Activated CD4-positive, alpha-beta memory T cell treated with anti-CD3 and anti-CD28 coated beads, Interleukin-2, amount 10 ng/mL, durations not matched to agents 7 days and 5 days (primary cell): ENCODE measurements around the gene WDR90. TPM values are rescaled to one million over a fixed set of nuclear protein-coding genes. Genes with fewer than 3 reads are reported as not detected.

Source experiments
- CTCF ChIA-PET: fragments of 350-600 bp; sonication (Branson Sonifier 250); formaldehyde crosslinking; loops from one replicate; lab custom pipeline; 2021; ENCODE audit warnings: antibody characterized with exemption, inconsistent platforms; lab: Charles Lee
- POLR2A ChIA-PET: fragments of 350-600 bp; sonication (Branson Sonifier 250); formaldehyde crosslinking; loops from one replicate; lab custom pipeline; 2021; ENCODE audit warnings: antibody characterized with exemption; lab: Charles Lee
- DNase-seq: peaks from one replicate; pipeline ENCODE4 v3.0.0-alpha.2; 2020
- H3K27ac Mint-ChIP-seq: one replicate; pipeline ENCODE4 v1.8.0; 2021; ENCODE audit warnings: mild to moderate bottlenecking, mixed read lengths
- H3K27me3 Mint-ChIP-seq: one replicate; pipeline ENCODE4 v1.8.0; 2021; ENCODE audit warnings: mixed read lengths
- H3K36me3 Mint-ChIP-seq: one replicate; pipeline ENCODE4 v1.8.0; 2021; ENCODE audit warnings: low read depth, mixed read lengths
- H3K4me1 Mint-ChIP-seq: one replicate; pipeline ENCODE4 v1.8.0; 2021; ENCODE audit warnings: mixed read lengths
- H3K4me3 Mint-ChIP-seq: one replicate; pipeline ENCODE4 v1.8.0; 2021; ENCODE audit warnings: mild to moderate bottlenecking, mixed read lengths
- H3K9me3 Mint-ChIP-seq: one replicate; pipeline ENCODE4 v1.8.0; 2021; ENCODE audit warnings: mixed read lengths
- total RNA-seq, 2 experiments: library from RNA; stranded (reverse); gene quantifications; one replicate each; pipeline ENCODE4 v1.2.3, GENCODE V29; 2021

Gene WDR90
- 10 to 100 TPM; 58.0 to 58.4 TPM for total RNA-seq

DNA sequence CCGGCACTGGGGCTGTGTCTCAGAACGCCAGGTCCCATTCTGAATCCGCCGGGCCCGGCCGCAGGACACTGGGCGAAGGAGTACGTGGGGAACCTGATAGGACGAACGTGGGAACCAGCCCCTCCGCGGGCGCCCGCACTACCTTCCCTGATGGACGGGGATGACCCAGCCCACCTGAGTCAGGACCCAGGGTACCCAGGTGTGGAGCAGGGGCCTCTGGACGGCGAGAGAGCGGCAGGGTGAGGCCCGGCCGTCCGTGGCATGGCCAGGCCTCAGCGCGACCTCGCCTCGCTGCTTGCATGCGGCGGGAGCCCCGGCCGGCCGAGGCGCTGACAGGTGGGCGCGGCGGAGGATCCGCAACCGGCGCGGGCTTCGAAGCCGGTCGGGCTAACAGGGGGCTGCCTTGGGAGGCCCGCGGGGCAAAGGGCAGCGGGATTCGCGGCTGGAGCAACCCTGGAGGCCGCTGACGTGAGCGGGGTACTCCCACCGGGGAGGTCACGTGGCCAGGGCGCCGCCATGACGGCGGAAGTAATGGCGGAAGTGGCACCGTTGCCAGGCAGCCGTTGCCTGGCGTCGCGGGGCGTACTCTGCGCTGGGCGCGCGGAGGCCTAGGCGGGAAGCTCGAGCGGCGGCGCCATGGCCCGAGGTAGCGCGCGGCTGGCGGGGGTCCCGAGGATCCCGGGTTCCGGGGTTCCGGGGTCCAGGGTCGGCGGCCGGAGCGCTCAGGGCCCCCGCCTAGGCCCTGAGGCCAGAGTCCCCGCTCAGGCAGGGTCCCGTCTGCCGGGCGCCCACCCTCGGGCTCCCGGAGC lies at the start of gene WDR90:
WDR90 (plus strand) TSS at position 585 of the 809 bp plus-strand sequence; CDS start at position 637, 52 bp downstream.
- H3K4me1 Mint-ChIP-seq: peaks cover 28% of the 10 kb centered on the region
- H3K4me3 Mint-ChIP-seq: peak within 1 kb of the TSS; percentile 75
- DNase-seq: peak; percentile 95
- H3K27me3 Mint-ChIP-seq: no peaks in the 10 kb centered on the region
- no peaks in the 10 kb centered on the region for H3K36me3 Mint-ChIP-seq
- peak within 1 kb of the TSS; percentile 64 for H3K27ac Mint-ChIP-seq
- CTCF ChIA-PET: interaction anchor here (0.8 to 1.4 kb wide), 8 partner anchors 8 to 60 kb away, joined by 3 to 9 read pairs (median 3); partner anchors contain the start of genes METTL26, RHOT2 and STUB1
- no peaks in the 10 kb centered on the region for H3K9me3 Mint-ChIP-seq
- POLR2A ChIA-PET: interaction anchor here (0.8 to 3.0 kb wide), 12 partner anchors 11 to 298 kb away, joined by 3 to 18 read pairs (median 4); partner anchors contain the start of genes CAPN15, METTL26, RHBDL1 and RHOT2

DNA sequence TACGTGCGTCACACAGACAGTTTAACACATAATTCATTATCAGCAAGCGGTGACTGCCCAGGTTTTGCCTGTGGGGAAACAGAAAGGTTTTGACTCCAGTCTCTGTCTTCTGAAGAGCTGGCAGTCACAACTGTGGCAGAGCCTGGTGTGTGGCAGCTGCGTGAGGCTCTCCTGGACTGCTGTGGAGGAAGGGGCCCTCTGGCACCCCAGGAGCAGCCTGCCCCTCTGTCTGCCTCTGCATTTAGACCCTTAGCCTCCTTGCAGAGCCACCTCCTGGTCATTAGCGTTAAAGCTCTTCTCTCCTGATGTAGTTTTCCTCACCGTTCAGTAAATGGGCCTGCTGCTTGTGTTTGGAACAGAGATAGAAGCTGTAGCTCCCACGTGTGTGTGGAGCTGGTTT lies 48.4 kb upstream of the WDR90 start:
- CTCF ChIA-PET: interaction anchor here (1.2 to 1.3 kb wide), 2 partner anchors 9 to 24 kb away, joined by 3 read pairs; no protein-coding TSS in a partner anchor
- Mint-ChIP-seq H3K4me1 (peaks cover 3% of the 10 kb centered on the region), H3K9me3 (no peaks in the 10 kb centered on the region), H3K27me3 (no peaks in the 10 kb centered on the region), H3K36me3 (peaks cover 8% of the 10 kb centered on the region), H3K27ac (no peak overlapping the region), H3K4me3 (no peak overlapping the region)
- DNase-seq: no peak
- POLR2A ChIA-PET: interaction anchor here (1.1 to 1.6 kb wide), 3 partner anchors 12 to 49 kb away, joined by 3 to 6 read pairs (median 4); partner anchors contain the start of gene METTL26

DNA sequence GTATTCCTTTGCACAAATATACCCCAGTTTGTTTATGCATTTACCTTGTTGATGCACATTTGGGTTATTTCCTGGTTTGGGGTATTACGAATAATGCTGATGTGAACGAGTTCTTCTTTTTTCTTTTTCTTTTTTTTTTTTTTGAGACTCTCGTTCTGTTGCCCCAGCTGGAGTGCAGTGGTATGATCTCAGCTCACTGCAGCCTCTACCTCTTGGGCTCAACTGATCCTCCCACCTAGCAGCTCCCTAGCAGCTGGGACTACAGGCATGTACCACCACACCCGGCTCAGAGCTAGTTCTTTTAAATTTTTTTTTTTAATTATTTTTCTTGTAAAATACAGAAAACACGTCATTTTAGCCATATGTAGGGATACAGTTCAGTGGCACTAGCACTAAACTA lies 45.2 kb upstream of the WDR90 start:
- POLR2A ChIA-PET: no interaction called here
- H3K36me3 Mint-ChIP-seq: no peaks in the 10 kb centered on the region
- H3K27me3 Mint-ChIP-seq: no peaks in the 10 kb centered on the region
- CTCF ChIA-PET: no interaction called here
- H3K9me3 Mint-ChIP-seq: no peaks in the 10 kb centered on the region
- H3K4me1 Mint-ChIP-seq: peaks cover 2% of the 10 kb centered on the region
- H3K4me3 Mint-ChIP-seq: no peak overlapping the region
- no peak for DNase-seq
- no peak overlapping the region for H3K27ac Mint-ChIP-seq

DNA sequence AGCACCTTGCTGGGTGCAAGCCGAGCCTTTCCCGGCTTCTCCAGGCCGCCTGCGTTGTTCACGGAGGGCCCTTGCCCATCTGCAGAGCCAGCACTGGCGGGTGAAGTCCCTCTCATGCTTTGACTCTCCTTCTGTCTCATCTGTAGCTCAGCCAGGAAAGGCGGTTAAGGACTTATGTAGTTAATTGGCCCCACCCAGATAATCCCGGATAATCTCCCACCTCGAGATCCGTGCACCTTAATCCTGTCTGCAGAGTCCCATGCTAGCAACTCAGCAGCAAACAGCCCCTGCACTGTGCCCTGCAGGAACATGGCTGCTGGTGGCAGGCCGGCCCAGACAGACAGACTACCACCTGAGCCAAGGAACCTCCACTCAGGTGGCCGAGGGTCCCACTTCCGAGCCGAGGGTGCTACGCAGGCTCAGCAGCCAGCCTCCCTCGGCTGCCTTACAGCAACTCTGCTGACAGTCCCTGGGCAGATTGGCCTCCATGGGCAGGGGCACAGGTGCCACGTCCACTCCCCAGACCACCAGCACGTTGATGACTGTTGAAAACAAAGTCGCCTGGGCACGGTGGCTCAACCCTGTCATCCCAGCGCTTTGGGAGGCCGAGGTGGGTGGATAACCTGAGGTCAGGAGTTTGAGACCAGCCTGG lies 42.4 kb upstream of the WDR90 start:
- no peak overlapping the region for H3K27ac Mint-ChIP-seq
- no peaks in the 10 kb centered on the region for H3K9me3 Mint-ChIP-seq
- no peak overlapping the region for H3K4me3 Mint-ChIP-seq
- ChIA-PET POLR2A (no interaction called here), CTCF (no interaction called here)
- peaks cover 4% of the 10 kb centered on the region for H3K4me1 Mint-ChIP-seq
- no peak for DNase-seq
- no peaks in the 10 kb centered on the region for H3K27me3 Mint-ChIP-seq
- no peaks in the 10 kb centered on the region for H3K36me3 Mint-ChIP-seq

DNA sequence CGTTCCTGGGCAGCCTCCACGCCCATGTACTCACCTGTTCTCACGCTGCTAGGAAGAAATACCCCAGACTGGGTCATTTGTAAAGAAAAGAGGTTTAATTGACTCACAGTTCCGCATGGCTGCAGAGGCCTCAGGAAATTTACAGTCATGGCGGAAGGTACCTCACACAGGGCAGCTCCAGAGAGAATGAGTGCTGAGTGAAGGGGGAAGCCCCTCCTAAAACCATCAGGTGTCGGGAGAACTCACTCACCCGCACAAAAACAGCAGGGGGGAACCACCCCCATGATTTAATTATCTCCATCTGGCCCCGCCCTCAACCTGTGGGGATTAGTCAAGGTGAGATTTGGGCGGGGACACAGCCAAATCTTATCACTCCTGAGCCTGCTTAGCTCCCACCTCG lies 41.1 kb upstream of the WDR90 start:
- Mint-ChIP-seq H3K27ac (no peak overlapping the region), H3K9me3 (no peaks in the 10 kb centered on the region), H3K36me3 (no peaks in the 10 kb centered on the region), H3K4me3 (no peak overlapping the region), H3K4me1 (peaks cover 4% of the 10 kb centered on the region), H3K27me3 (no peaks in the 10 kb centered on the region)
- CTCF ChIA-PET: no interaction called here
- POLR2A ChIA-PET: no interaction called here
- DNase-seq: no peak

DNA sequence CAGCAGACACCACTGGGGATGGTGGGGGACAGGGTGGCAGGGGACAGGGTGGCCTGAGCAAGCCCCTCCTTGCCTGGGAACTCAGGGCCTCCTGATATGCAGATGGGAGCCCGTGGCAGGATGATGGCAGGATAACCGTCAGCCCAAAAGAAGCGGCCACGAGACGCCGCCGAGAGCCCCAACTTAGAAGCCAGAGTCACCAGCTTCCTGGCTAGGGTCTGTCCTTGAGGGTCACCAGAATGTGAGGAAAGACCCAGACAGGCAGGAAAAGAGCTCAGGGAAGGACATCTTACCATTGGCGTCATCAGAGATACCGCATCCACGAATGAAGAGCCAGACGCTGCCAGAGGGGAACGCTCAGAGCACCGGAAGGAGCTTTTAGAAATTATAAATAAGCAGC lies 39.8 kb upstream of the WDR90 start:
- Mint-ChIP-seq H3K9me3 (no peaks in the 10 kb centered on the region), H3K27me3 (no peaks in the 10 kb centered on the region), H3K27ac (no peak overlapping the region), H3K4me3 (no peak overlapping the region), H3K4me1 (peaks cover 4% of the 10 kb centered on the region), H3K36me3 (no peaks in the 10 kb centered on the region)
- ChIA-PET POLR2A (interaction anchor here (1.2 kb wide), 1 partner anchor 41 kb away, joined by 3 read pairs; no protein-coding TSS in a partner anchor), CTCF (interaction anchor here (1.1 kb wide), 1 partner anchor 9 kb away, joined by 3 read pairs; no protein-coding TSS in a partner anchor)
- no peak for DNase-seq

DNA sequence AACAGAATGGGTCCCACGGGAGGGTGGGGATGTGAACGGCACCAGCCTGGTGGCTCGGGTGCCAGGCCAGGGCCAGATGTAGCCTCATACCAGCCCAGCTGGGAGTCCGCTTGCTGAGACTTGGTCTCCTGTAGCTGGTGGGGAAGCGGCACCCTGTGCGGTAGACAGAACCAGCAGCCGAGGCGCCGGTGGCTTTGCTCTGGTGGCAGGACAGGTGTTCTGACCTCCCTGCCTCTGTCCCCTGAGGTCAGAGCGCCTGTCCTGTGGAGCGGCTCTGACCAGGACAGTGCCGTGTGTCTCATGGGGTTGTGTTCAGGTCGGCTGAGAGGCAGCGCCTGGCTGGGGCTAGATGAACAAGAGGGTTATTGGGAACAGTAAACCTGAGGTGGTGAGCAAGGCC lies 39.2 kb upstream of the WDR90 start:
- H3K4me1 Mint-ChIP-seq: peaks cover 4% of the 10 kb centered on the region
- no peaks in the 10 kb centered on the region for H3K9me3 Mint-ChIP-seq
- H3K27me3 Mint-ChIP-seq: no peaks in the 10 kb centered on the region
- H3K36me3 Mint-ChIP-seq: no peaks in the 10 kb centered on the region
- no peak overlapping the region for H3K27ac Mint-ChIP-seq
- POLR2A ChIA-PET: interaction anchor here (1.2 kb wide), 1 partner anchor 42 kb away, joined by 3 read pairs; no protein-coding TSS in a partner anchor
- no peak overlapping the region for H3K4me3 Mint-ChIP-seq
- CTCF ChIA-PET: interaction anchor here (1.1 to 1.2 kb wide), 2 partner anchors 9 to 31 kb away, joined by 3 read pairs; no protein-coding TSS in a partner anchor
- no peak for DNase-seq

DNA sequence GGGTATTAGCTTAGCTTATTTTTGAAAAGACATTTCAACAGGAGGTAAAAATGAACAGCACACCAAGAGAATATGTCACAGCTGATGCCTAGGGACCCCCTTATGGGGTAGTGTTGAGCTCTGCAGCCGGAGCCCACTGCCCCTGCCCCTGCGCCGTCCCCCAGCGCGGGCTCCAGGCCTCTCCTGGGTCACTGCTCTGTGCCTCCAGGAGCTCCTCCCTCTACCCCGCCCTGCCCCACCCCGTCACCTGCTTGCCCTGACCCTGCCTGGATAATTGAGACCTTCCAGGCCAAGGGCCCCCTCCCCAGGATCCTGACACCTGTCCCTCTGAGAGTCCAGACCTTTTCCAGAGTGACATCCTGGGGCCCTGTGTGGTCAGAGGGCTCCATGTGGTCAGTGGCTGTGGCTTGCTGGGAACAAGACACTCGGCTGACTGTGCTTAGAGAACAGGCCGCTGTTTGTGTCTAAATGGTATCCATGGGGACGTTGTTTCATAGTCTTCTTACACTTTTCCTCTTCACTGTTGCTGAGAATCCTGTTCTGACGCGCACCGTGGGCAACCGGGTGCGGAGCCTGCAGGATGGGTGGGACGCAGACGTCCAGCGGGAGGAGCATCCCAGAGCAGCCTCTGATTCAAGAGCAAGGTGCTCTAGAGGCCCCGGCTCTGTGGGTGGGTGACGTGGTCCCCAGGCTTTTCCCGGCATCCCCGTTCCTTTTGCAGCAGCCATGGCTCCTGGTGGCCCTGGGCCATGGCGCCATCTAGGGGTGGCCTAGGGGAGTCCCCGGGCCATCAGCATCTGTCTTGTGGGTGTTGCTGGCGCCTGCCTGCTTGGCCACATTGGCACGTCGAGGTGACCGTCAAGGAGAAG lies 38.4 kb upstream of the WDR90 start:
- Mint-ChIP-seq H3K27me3 (no peaks in the 10 kb centered on the region), H3K36me3 (no peaks in the 10 kb centered on the region), H3K4me3 (no peak overlapping the region), H3K9me3 (no peaks in the 10 kb centered on the region), H3K4me1 (peaks cover 4% of the 10 kb centered on the region), H3K27ac (no peak overlapping the region)
- ChIA-PET CTCF (interaction anchor here (1.2 kb wide), 1 partner anchor 32 kb away, joined by 3 read pairs; no protein-coding TSS in a partner anchor), POLR2A (interaction anchor here (1.2 kb wide), 1 partner anchor 42 kb away, joined by 3 read pairs; no protein-coding TSS in a partner anchor)
- DNase-seq: peak; percentile 47

DNA sequence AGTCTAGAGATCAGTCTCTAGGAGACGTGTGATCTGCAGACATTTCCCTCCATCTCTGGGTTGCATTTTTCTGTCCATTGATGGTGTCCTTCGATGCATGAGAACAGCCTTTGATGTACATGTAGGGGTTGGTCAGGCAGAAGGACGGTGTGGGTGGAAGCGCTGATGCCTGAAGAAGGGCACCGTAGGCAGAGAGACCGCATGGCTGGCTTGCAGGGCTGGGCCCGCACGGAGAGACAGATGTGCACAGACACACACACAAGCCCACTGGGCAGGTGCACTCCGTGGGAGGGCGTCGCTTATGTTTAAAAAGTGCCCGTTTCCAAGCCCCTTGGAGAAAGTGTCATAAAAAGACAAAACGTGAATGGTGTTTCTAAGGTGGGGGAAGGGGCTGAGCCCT lies 34.0 kb upstream of the WDR90 start:
- Mint-ChIP-seq H3K27me3 (no peaks in the 10 kb centered on the region), H3K9me3 (no peaks in the 10 kb centered on the region), H3K36me3 (no peaks in the 10 kb centered on the region), H3K4me3 (no peak overlapping the region), H3K4me1 (peaks cover 2% of the 10 kb centered on the region), H3K27ac (no peak overlapping the region)
- DNase-seq: no peak
- CTCF ChIA-PET: no interaction called here
- POLR2A ChIA-PET: no interaction called here

DNA sequence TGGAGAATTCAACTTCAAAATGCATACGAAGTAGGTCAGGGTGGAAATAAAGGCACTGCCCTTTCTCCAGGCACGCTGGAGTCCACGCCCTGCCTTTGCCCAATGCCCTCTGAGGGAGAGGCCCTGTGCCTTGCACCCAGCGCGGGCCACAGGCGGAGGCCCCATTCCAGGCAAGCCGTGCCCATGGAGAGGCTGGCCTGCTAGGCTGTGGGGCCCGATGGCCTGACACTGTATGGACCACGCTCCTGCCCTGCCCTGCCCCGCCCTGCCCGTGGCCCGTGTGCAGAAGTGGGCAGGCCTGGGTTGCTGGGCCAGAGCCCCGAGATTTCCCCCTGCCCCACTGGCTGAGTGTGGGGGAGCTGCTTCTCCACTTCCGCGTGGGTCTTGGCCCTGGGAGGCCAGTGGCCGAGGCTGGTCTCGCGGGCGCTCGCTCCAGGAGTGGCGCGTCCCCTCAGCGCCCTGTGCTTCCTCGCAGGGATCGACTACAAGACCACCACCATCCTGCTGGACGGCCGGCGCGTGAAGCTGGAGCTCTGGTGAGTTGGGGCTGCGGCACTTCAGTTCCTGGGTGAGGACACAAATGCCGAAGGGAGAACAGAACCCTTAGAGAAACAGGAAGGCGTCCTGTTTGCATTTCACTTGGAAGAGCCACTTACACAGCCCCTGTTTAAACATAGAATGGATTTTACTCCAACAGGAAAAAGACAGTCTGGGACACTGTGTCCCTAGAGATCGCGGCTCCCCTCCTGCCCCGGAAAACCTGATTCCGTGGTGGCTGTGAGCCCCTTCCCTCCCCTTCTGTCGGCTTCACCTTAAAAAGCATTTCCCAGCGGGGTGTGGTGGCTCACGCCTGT lies 32.2 kb upstream of the WDR90 start:
- Mint-ChIP-seq H3K4me3 (no peak overlapping the region), H3K9me3 (no peaks in the 10 kb centered on the region), H3K36me3 (no peaks in the 10 kb centered on the region), H3K27me3 (no peaks in the 10 kb centered on the region), H3K4me1 (no peaks in the 10 kb centered on the region), H3K27ac (no peak overlapping the region)
- ChIA-PET POLR2A (no interaction called here), CTCF (no interaction called here)
- no peak for DNase-seq

DNA sequence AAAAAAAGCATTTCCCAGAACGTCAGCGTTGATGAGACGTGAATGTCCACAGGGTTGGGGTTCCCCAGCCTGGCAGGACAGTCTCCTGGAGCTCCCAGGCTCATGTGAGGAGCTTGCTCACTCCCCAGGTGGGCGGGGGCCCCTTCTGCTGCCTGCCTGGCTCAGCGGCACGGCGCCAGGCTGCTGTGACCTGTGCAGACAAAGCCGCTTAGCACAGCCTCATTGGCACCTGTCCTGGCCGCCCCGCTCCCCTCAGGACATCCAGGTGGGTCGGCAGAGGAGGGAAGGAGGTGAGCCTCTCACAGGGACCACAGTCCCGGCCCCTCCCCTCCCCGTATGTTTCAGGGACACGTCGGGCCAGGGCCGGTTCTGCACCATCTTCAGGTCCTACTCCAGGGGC lies 31.3 kb upstream of the WDR90 start:
- ChIA-PET CTCF (no interaction called here), POLR2A (no interaction called here)
- Mint-ChIP-seq H3K27ac (no peak overlapping the region), H3K4me3 (no peak overlapping the region), H3K9me3 (no peaks in the 10 kb centered on the region), H3K27me3 (no peaks in the 10 kb centered on the region), H3K36me3 (no peaks in the 10 kb centered on the region), H3K4me1 (no peaks in the 10 kb centered on the region)
- DNase-seq: no peak
